ENCODE measurements around the gene FGFR2. TPM values are rescaled to one million over a fixed set of nuclear protein-coding genes. Genes with fewer than 3 reads are reported as not detected.

Gene FGFR2
- total and polyA plus RNA-seq, 8 donors, result 48.0 to 350 (median 278) TPM

DNA sequence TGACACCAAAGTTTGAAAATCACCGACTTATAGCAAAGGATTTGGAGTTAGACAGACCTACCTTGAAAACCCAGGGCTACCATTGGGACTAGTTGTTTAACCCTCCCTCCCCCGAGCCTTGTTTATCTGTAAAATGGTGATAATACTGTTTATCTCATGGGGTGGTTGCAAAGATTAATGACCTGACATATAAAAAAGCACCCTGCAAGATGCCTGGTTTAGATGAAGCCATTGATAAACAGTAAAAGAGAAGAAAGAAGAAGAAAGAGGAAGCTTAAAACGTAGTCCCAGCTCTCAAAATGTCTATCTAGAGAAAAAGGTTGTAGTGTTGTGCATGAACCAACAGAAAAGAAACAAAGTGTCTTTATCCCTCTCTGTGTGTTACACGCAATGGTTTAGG lies 145.7 kb downstream of the FGFR2 start:
- Histone ChIP-seq H3K36me3 (no peaks in the 10 kb centered on the region), H3K27ac (no peak overlapping the region), H3K27me3 (no peaks in the 10 kb centered on the region), H3K4me1 (no peaks in the 10 kb centered on the region), H3K9me3 (no peaks in the 10 kb centered on the region), H3K4me3 (no peak overlapping the region)
- ATAC-seq (no peak), DNase-seq (no peak)
- intact Hi-C loops (cut with DNase I), result no loop called here
- TF ChIP-seq, protein P1, sequence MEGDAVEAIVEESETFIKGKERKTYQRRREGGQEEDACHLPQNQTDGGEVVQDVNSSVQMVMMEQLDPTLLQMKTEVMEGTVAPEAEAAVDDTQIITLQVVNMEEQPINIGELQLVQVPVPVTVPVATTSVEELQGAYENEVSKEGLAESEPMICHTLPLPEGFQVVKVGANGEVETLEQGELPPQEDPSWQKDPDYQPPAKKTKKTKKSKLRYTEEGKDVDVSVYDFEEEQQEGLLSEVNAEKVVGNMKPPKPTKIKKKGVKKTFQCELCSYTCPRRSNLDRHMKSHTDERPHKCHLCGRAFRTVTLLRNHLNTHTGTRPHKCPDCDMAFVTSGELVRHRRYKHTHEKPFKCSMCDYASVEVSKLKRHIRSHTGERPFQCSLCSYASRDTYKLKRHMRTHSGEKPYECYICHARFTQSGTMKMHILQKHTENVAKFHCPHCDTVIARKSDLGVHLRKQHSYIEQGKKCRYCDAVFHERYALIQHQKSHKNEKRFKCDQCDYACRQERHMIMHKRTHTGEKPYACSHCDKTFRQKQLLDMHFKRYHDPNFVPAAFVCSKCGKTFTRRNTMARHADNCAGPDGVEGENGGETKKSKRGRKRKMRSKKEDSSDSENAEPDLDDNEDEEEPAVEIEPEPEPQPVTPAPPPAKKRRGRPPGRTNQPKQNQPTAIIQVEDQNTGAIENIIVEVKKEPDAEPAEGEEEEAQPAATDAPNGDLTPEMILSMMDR (IDR thresholded peaks at IDR 0.05), result no peak

DNA sequence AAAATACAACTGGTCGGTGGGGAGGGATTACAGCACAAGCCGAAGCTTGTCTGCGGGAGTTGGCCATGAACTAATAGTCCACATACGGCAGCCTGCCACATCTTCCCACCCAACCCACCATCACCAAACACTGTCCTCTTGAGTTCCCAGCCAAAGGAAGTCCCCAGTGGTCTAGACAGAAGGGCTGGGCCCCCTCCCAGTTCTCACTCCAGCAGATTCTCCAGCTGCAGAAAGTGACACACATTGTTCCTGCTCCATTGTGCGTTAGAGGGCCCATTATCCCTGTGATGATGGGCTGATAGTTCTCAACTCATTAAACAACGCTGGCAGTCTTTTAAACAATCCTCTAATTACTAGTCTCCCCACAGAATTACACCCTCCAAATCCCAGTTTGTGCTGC lies 148.0 kb downstream of the FGFR2 start:
- TF ChIP-seq, protein P1 (IDR thresholded peaks at IDR 0.05), result no peak
- H3K36me3 ChIP-seq, result no peaks in the 10 kb centered on the region
- H3K9me3 ChIP-seq, result no peaks in the 10 kb centered on the region
- no peaks in the 10 kb centered on the region for H3K4me1 ChIP-seq
- no peak for DNase-seq
- H3K27me3 ChIP-seq, result no peaks in the 10 kb centered on the region
- ATAC-seq, result no peak
- H3K4me3 ChIP-seq, result no peak overlapping the region
- intact Hi-C loops (cut with DNase I), result no loop called here
- no peak overlapping the region for H3K27ac ChIP-seq

DNA sequence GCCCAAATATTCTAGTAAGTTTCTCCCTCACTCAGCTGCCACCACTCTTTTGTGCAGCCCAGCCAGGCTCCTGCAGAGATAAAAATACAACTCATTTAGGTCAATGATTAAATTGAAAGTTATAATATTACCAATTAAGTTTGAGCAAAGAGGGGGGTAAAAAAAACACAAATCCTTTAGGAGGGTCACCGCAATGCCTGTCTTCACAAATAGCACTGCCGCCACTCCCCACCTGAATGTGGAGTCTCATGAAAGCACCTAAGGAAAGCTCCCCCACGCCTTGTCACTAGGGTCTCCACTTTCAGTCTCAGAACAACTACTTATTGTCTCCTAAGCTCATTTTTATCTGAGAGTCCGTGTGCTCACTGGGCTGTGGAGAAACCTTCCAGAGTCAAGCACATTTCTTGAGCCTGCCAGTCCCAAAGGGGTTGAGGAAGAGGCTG lies 148.7 kb downstream of the FGFR2 start:
- no peak overlapping the region for H3K4me3 ChIP-seq
- TF ChIP-seq, protein P1 (IDR thresholded peaks at IDR 0.05), result no peak
- no peak for DNase-seq
- H3K4me1 ChIP-seq, result no peaks in the 10 kb centered on the region
- H3K36me3 ChIP-seq, result no peaks in the 10 kb centered on the region
- no peak overlapping the region for H3K27ac ChIP-seq
- no peaks in the 10 kb centered on the region for H3K27me3 ChIP-seq
- intact Hi-C loops (cut with DNase I), result no loop called here
- ATAC-seq, result no peak
- no peaks in the 10 kb centered on the region for H3K9me3 ChIP-seq

DNA sequence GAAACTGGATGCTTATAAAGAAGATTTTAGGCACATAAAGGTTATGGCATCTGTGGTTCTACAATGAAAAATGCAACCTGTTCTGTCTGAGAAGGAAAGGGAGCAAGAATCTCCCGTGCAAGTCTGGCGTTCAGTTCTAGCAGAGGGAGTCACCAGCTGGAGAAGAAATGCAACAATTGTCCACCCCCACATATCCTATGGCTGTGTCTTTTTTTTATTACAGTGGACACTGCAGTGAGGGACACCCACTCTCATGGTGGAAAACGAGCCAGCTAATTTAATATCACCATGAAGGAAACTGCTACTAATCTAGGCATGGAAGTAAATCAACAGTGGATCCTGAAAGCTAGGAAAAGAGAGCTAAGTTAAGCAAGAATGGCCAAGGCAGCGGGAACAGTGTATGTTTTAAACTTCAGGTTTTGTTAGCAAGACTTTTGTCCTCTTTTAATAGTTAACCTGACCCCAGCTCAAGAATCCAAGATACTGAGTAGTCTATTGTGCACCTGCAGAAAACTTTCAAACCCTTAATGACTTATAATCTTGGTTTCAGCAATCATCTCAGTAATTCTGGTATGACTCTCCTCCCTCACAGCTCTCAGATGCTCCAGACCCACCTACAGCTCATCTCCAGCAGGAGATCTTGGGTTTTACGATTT lies 149.3 kb downstream of the FGFR2 start:
- Histone ChIP-seq H3K36me3 (no peaks in the 10 kb centered on the region), H3K4me3 (no peak overlapping the region), H3K27ac (no peak overlapping the region), H3K9me3 (no peaks in the 10 kb centered on the region), H3K27me3 (no peaks in the 10 kb centered on the region), H3K4me1 (no peaks in the 10 kb centered on the region)
- intact Hi-C loops (cut with DNase I), result no loop called here
- ATAC-seq (no peak), DNase-seq (no peak)
- TF ChIP-seq, protein P1 (IDR thresholded peaks at IDR 0.05), result no peak

DNA sequence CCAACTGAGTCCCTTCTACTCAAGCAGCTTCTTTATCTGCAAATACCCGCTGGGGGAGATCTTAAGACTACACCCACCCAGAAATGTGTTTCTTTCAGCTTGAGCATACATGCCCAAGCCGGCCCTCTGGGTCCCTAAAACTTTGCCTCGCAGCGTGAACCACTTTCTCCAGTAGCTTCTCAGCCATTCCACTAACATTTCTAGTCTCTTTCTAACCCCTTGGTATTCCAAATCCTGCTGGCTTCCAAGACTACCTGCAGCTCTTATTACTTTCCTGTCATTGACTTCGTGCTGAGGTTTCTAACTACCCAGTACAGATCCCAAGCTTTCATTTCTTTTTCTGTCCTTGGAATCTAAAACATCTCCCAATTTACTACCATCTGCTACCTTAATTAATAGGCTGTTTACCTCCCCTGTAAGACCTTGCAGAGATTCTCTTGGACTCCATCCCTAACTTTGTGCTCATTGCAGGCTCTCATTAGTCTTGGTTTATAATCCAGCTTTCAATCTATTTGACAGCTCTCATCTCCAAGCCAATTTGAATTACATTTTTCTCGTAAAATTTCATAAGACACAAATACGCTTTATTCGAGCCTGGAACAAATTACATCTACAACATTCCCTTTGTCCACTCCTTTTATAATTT lies 153.6 kb downstream of the FGFR2 start:
- H3K36me3 ChIP-seq, result no peaks in the 10 kb centered on the region
- no peaks in the 10 kb centered on the region for H3K9me3 ChIP-seq
- TF ChIP-seq, protein P1 (IDR thresholded peaks at IDR 0.05), result no peak
- DNase-seq, result no peak
- no peaks in the 10 kb centered on the region for H3K4me1 ChIP-seq
- ATAC-seq, result no peak
- no peaks in the 10 kb centered on the region for H3K27me3 ChIP-seq
- H3K4me3 ChIP-seq, result no peak overlapping the region
- no peak overlapping the region for H3K27ac ChIP-seq
- intact Hi-C loops (cut with DNase I), result no loop called here

Data from left lung (tissue), 10 donors.